Hepatocyte (in vitro differentiated cells): ENCODE results near the gene PDZD7. TPM values are rescaled to one million over a fixed set of nuclear protein-coding genes. Genes with fewer than 3 reads are reported as not detected.

ENCODE experiments used
- DNase-seq: peaks from one replicate; pipeline ENCODE4 v3.0.0-alpha.2; 2016; ENCODE audit warnings: low spot score
- H2AFZ ChIP-seq: fragments of 200-600 bp; sonication (generic); 2 replicates; pipeline ENCODE4 v1.6.0; 2016; ENCODE audit warnings: antibody characterized with exemption, mild to moderate bottlenecking
- H3K27ac ChIP-seq: fragments of 200-600 bp; sonication (generic); 2 replicates; pipeline ENCODE4 v1.5.1; 2016; ENCODE audit warnings: mild to moderate bottlenecking
- H3K27me3 ChIP-seq: fragments of 200-600 bp; sonication (generic); 2 replicates; pipeline ENCODE4 v1.6.1; 2016
- H3K36me3 ChIP-seq: fragments of 200-600 bp; sonication (generic); replicated peaks from 2 replicates; pipeline ENCODE4 v1.5.1; 2016; ENCODE audit warnings: low read depth; ENCODE audit not compliant: insufficient read depth
- H3K4me1 ChIP-seq: fragments of 200-600 bp; sonication (generic); 2 replicates; pipeline ENCODE4 v1.5.1; 2016; ENCODE audit warnings: mild to moderate bottlenecking, moderate library complexity; ENCODE audit not compliant: insufficient read depth
- H3K4me2 ChIP-seq: fragments of 200-600 bp; sonication (generic); 2 replicates; pipeline ENCODE4 v1.6.0; 2016
- H3K4me3 ChIP-seq: fragments of 200-600 bp; sonication (generic); 2 replicates; pipeline ENCODE4 v1.5.1; 2016; ENCODE audit warnings: mild to moderate bottlenecking
- H3K79me2 ChIP-seq: fragments of 200-600 bp; sonication (generic); 2 replicates; pipeline ENCODE4 v1.6.0; 2017; ENCODE audit warnings: mild to moderate bottlenecking
- H3K9me2 ChIP-seq: fragments of 200-600 bp; sonication (generic); replicated peaks from 2 replicates; pipeline ENCODE4 v1.6.0; 2017; ENCODE audit warnings: mild to moderate bottlenecking; ENCODE audit not compliant: insufficient read depth
- H3K9me3 ChIP-seq: fragments of 200-600 bp; sonication (generic); 2 replicates; pipeline ENCODE4 v1.5.1; 2016; ENCODE audit warnings: low read depth, mild to moderate bottlenecking
- H4K20me1 ChIP-seq: fragments of 200-600 bp; sonication (generic); 2 replicates; pipeline ENCODE4 v1.6.0; 2016; ENCODE audit warnings: mild to moderate bottlenecking; ENCODE audit not compliant: insufficient read depth, poor library complexity, severe bottlenecking
- CTCF ChIP-seq: fragments of 200-600 bp; sonication (generic); IDR thresholded peaks from 2 replicates; pipeline ENCODE4 v1.5.1; 2016; ENCODE audit warnings: antibody characterized with exemption, mild to moderate bottlenecking; ENCODE audit not compliant: poor library complexity
- EZH2 ChIP-seq: fragments of 200-600 bp; sonication (generic); IDR thresholded peaks from 2 replicates; pipeline ENCODE4 v1.6.1; 2016; ENCODE audit warnings: antibody characterized with exemption, mild to moderate bottlenecking, borderline replicate concordance
- EZH2phosphoT487 ChIP-seq: fragments of 200-600 bp; sonication (generic); IDR thresholded peaks from one replicate; pipeline ENCODE4 v1.6.1; 2018; ENCODE audit warnings: antibody characterized with exemption, mild to moderate bottlenecking, low read depth, moderate library complexity; ENCODE audit not compliant: unreplicated experiment, severe bottlenecking
- WGBS: methylation state at CpG from one replicate; pipeline ENCODE4 v1.1.6; 2016; ENCODE audit warnings: low lambda C conversion rate; ENCODE audit errors: missing lambda C conversion rate; 5-methylcytosine and 5-hydroxymethylcytosine counted together
- polyA plus RNA-seq: library from polyadenylated mRNA; unstranded; fragments of >200 nt; fragmentation: Nextera tagmentation; extraction: Ambion mirVana; gene quantifications from 2 replicates; pipeline ENCODE4 v1.2.1, GENCODE V29; 2016
- total RNA-seq: library from RNA; depleted of rRNA; stranded (reverse); fragments of >200 nt; gene quantifications from 2 replicates; pipeline ENCODE4 v1.2.3, GENCODE V29; 2014

Gene PDZD7
- total and polyA plus RNA-seq, 2 experiments from 2014 or later: 6.0 to 8.4 TPM

GRCh38 chr10:101010329-101010728 is 20.6 kb downstream of the PDZD7 start:
- 95% methylated on average over 15 of the region's 22 CpGs for WGBS
- Histone ChIP-seq H3K4me3 (no peak overlapping the region), H2AFZ (no peak overlapping the region), H3K27me3 (no peaks in the 10 kb centered on the region), H3K9me3 (no peaks in the 10 kb centered on the region), H3K4me2 (no peak overlapping the region), H3K36me3 (no peaks in the 10 kb centered on the region), H3K27ac (no peak overlapping the region), H3K9me2 (no peaks in the 10 kb centered on the region), H3K79me2 (no peaks in the 10 kb centered on the region), H3K4me1 (peaks cover 6% of the 10 kb centered on the region), H4K20me1 (no peaks in the 10 kb centered on the region)
- TF ChIP-seq EZH2 (no peak), EZH2phosphoT487 (no peak), CTCF (no peak)
- DNase-seq: no peak

- no peak for DNase-seq
- H3K4me1 ChIP-seq: peaks cover 6% of the 10 kb centered on the region
- H3K79me2 ChIP-seq: peaks cover 11% of the 10 kb centered on the region
- no peaks in the 10 kb centered on the region for H3K9me2 ChIP-seq
- H4K20me1 ChIP-seq: no peaks in the 10 kb centered on the region
- TF ChIP-seq EZH2phosphoT487 (no peak), CTCF (no peak), EZH2 (no peak)
- no peak overlapping the region for H3K4me3 ChIP-seq
- no peak overlapping the region for H3K4me2 ChIP-seq
- no peak overlapping the region for H3K27ac ChIP-seq
- no peaks in the 10 kb centered on the region for H3K27me3 ChIP-seq
- H3K36me3 ChIP-seq: no peaks in the 10 kb centered on the region
- 91% methylated on average over 6 of the region's 6 CpGs for WGBS
- no peak overlapping the region for H2AFZ ChIP-seq
- no peaks in the 10 kb centered on the region for H3K9me3 ChIP-seq
These were observed 22.0 kb downstream of the PDZD7 start for GRCh38 chr10:101008823-101009423.

GRCh38 chr10:101007915-101008822 is 22.8 kb downstream of the PDZD7 start:
- no peak overlapping the region for H3K4me2 ChIP-seq
- peaks cover 19% of the 10 kb centered on the region for H3K79me2 ChIP-seq
- TF ChIP-seq EZH2 (no peak), EZH2phosphoT487 (no peak), CTCF (no peak)
- no peak overlapping the region for H2AFZ ChIP-seq
- peaks cover 3% of the 10 kb centered on the region for H3K4me1 ChIP-seq
- no peak overlapping the region for H3K27ac ChIP-seq
- H3K36me3 ChIP-seq: no peaks in the 10 kb centered on the region
- WGBS: 75% methylated on average over 13 of the region's 13 CpGs
- no peaks in the 10 kb centered on the region for H3K9me2 ChIP-seq
- no peaks in the 10 kb centered on the region for H3K9me3 ChIP-seq
- no peak for DNase-seq
- H3K4me3 ChIP-seq: no peak overlapping the region
- no peaks in the 10 kb centered on the region for H3K27me3 ChIP-seq
- no peaks in the 10 kb centered on the region for H4K20me1 ChIP-seq
